Parathyroid adenoma (tissue), 2 donors: ENCODE data around the gene FCGBP.
"Not testable (repeated sequence)": the region's sequence is repeated elsewhere in the genome, so short reads cannot be mapped to it uniquely, and the experiment has no call there.

Experiments used
- H2AFZ ChIP-seq: fragments of 300-600 bp; sonication (generic); one replicate; pipeline ENCODE4 v1.7.0; 2017; ENCODE audit warnings: antibody characterized with exemption, mild to moderate bottlenecking
- H3K27ac ChIP-seq: fragments of 300-600 bp; sonication (generic); one replicate; pipeline ENCODE4 v1.7.0; 2017
- H3K27me3 ChIP-seq: fragments of 300-600 bp; sonication (generic); one replicate; pipeline ENCODE4 v1.7.0; 2017; ENCODE audit warnings: low read length; ENCODE audit not compliant: control insufficient read depth, insufficient read depth
- H3K36me3 ChIP-seq: fragments of 300-600 bp; sonication (generic); one replicate; pipeline ENCODE4 v1.7.0; 2017; ENCODE audit warnings: low read length; ENCODE audit not compliant: control insufficient read depth, insufficient read depth
- H3K4me1 ChIP-seq: fragments of 300-600 bp; sonication (generic); one replicate; pipeline ENCODE4 v1.7.0; 2017; ENCODE audit warnings: control low read depth
- H3K4me2 ChIP-seq: fragments of 300-600 bp; sonication (generic); one replicate; pipeline ENCODE4 v1.7.0; 2017; ENCODE audit warnings: low read length
- H3K4me3 ChIP-seq: fragments of 300-600 bp; sonication (generic); one replicate; pipeline ENCODE4 v1.7.0; 2017; ENCODE audit warnings: low read depth, low read length
- H3K79me2 ChIP-seq: fragments of 300-600 bp; sonication (generic); one replicate; pipeline ENCODE4 v1.7.0; 2017; ENCODE audit warnings: control low read depth
- H3K9ac ChIP-seq: fragments of 300-600 bp; sonication (generic); one replicate; pipeline ENCODE4 v1.7.0; 2017; ENCODE audit warnings: mild to moderate bottlenecking
- H3K9me3 ChIP-seq: fragments of 300-600 bp; sonication (generic); one replicate; pipeline ENCODE4 v1.7.0; 2017; ENCODE audit warnings: low read length; ENCODE audit not compliant: control insufficient read depth
- CTCF ChIP-seq: fragments of 300-600 bp; sonication (generic); IDR thresholded peaks from one replicate; pipeline ENCODE4 v1.7.0; 2017; ENCODE audit warnings: antibody characterized with exemption, mild to moderate bottlenecking
- donor health status: primary hyperparathyroidism.

Gene FCGBP

DNA sequence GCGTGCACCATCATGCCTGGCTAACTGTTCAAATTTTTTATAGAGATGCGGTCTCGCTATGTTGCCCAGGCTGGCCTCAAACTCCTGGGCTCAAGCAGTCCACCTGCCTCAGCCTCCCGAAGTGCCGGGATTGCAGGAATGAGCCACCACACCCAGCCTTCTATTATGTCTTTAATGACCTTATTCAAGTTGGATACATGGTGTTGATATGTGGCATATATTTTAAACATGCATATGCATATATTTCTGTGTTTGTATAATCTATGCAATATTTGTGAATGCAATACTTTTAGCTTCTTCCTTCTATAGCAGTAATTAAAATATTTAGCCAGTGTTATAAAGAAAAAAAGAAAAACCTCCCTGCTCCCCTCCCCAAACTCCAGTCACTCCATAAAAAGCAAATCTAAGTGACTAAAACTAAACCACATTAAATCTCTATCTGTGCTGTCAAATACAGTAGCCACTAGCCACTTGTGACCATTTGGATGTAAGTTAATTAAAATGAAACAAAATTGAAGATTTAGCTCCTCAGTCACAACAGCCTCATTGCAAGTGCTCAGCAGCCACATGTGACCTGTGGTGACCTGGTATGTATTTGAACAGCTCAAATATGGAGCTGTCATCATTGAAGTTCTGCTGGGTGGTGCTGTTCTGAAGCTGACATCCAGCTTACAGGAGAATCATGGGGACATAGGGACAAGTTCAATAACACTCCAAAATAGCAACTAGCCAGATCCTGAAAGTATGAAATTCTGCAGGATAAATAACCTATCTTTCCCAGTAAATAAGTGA is 27.4 kb downstream of the FCGBP start:
- Histone ChIP-seq H3K36me3 (no peaks in the 10 kb centered on the region), H3K4me3 (no peak overlapping the region), H3K4me1 (no peaks in the 10 kb centered on the region), H3K27me3 (no peaks in the 10 kb centered on the region), H3K27ac (no peak overlapping the region), H3K9me3 (no peaks in the 10 kb centered on the region), H2AFZ (no peak overlapping the region), H3K4me2 (no peak overlapping the region), H3K9ac (no peak overlapping the region), H3K79me2 (no peaks in the 10 kb centered on the region)
- TF ChIP-seq CTCF, result no peak

DNA sequence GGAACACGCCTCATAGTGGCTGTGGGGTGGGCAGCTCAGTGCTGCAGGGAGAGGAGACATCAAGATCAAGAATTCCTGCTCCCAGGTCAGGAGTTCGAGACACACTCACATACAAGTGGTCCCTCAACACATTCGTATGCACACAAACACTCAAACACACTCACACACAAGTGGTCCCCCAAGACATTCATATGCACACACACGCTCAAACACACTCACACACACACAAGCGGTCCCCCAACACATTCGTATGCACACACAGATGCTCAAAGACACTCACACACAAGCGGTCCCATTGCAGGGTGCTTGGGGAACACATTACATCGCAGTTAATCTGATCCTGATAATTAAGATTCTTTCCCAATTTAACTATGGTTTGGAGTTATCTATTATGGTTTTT is 28.2 kb downstream of the FCGBP start:
- H3K4me3 ChIP-seq, result no peak overlapping the region
- no peak overlapping the region for H3K27ac ChIP-seq
- H3K9ac ChIP-seq, result no peak overlapping the region
- no peaks in the 10 kb centered on the region for H3K36me3 ChIP-seq
- no peaks in the 10 kb centered on the region for H3K9me3 ChIP-seq
- H3K27me3 ChIP-seq, result no peaks in the 10 kb centered on the region
- H3K4me2 ChIP-seq, result no peak overlapping the region
- H3K79me2 ChIP-seq, result no peaks in the 10 kb centered on the region
- no peak for TF ChIP-seq CTCF
- H2AFZ ChIP-seq, result no peak overlapping the region
- H3K4me1 ChIP-seq, result no peaks in the 10 kb centered on the region

DNA sequence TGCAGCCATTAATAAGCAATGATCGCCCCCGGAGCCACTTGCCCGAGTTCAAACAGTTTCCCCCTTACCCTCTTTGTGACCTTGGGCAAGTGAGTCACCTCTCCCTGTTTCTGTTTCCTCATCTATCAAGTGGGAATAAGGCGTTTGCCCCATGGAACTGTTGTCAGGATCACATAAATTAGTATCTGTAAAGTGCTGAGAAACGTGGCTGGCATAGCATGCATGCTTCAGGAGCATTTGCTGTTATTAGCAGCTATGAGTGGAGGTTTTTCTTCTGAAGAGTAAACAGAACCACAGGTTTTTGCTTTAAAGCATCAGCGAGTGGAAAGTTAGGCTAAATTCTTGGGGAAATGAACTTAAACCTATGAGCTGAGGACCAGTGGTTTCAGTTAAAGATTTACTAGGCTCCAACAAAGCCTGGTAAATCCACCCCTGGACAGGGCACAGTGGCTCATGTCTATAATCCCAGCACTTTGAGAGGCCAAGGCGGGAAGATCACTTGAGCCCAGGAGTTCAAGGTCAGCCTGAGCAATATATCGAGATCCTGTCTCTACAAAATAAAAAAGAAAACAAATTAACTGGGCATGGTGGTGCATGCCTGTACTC is 30.8 kb downstream of the FCGBP start:
- not testable (repeated sequence) for H3K27me3 ChIP-seq, H3K79me2 ChIP-seq, H3K4me2 ChIP-seq, H3K27ac ChIP-seq, H3K9me3 ChIP-seq, H2AFZ ChIP-seq, H3K36me3 ChIP-seq, H3K4me3 ChIP-seq, H3K9ac ChIP-seq, H3K4me1 ChIP-seq

DNA sequence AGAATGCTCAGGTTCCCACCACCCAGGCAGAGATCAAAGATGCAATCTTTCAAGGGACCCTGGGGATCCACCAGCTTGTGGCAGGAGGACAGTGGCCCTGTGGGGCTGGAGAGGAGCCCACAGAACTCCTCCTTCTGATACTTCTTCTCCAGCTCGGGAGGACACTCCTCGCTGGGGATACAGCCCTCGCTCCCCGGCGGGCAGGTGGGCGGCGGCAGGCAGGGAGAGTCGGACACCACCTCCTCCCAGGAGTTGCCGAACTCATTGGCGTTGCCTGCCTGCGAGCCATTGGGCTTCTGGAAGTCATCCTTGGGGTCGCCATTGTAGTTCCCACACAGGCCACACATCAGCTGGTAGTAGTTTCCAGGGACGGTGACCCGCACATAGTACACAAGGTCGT is 32.1 kb downstream of the FCGBP start:
- H3K9me3 ChIP-seq, H3K36me3 ChIP-seq, H3K27ac ChIP-seq, H3K27me3 ChIP-seq, H3K9ac ChIP-seq, H3K4me1 ChIP-seq, H3K79me2 ChIP-seq, H3K4me3 ChIP-seq, H2AFZ ChIP-seq, H3K4me2 ChIP-seq: not testable (repeated sequence)

GRCh38 chr19:39901681-39902080 is 32.8 kb downstream of the FCGBP start:
- not testable (repeated sequence) for H3K4me1 ChIP-seq, H2AFZ ChIP-seq, H3K4me2 ChIP-seq, H3K79me2 ChIP-seq, H3K36me3 ChIP-seq, H3K27me3 ChIP-seq, H3K9ac ChIP-seq, H3K9me3 ChIP-seq, H3K4me3 ChIP-seq, H3K27ac ChIP-seq

GRCh38 chr19:39898858-39899257 is 35.6 kb downstream of the FCGBP start:
- H3K4me3 ChIP-seq, H3K79me2 ChIP-seq, H3K27me3 ChIP-seq, H3K9me3 ChIP-seq, H3K36me3 ChIP-seq, H3K27ac ChIP-seq, H3K9ac ChIP-seq, H3K4me2 ChIP-seq, H2AFZ ChIP-seq, H3K4me1 ChIP-seq: not testable (repeated sequence)

DNA sequence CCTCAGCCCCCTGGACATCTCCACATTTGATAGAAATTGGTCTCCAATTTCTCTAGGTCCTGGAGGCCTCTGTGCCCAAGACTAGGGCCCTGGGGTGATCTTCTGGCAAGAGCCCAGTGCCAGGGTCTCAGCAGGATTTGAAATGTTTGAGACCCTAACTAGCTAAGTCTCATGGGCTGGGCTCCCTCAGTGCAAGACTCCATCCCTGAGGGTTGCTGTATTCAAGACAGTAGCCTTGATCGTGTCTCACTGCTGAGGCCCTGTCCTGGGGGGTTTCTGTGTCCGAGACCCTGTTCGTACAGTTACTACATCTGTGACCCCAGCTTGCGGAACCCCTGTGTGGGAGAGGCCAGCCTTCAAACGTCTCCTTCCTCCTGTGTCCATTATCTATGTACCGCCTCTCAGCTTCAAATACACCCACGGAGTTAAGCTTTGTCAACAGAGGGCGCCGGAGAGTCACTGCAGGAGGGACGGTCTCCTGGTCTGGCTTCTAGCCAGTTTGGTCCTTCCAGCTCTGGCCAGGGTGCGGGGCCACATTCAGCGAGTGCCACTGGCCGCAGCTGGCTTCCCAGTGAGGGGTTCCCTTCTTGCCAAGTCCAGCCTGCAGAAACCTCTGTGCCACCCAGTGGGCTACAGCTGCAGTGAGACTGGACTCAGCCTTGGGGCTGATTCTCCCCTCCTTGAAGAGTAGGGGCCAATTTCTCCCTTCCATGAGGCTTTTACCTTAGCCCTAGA is 36.8 kb downstream of the FCGBP start:
- H3K4me1 ChIP-seq, H3K27me3 ChIP-seq, H2AFZ ChIP-seq, H3K4me2 ChIP-seq, H3K27ac ChIP-seq, H3K4me3 ChIP-seq, H3K9ac ChIP-seq, H3K36me3 ChIP-seq, H3K79me2 ChIP-seq, H3K9me3 ChIP-seq: not testable (repeated sequence)

DNA sequence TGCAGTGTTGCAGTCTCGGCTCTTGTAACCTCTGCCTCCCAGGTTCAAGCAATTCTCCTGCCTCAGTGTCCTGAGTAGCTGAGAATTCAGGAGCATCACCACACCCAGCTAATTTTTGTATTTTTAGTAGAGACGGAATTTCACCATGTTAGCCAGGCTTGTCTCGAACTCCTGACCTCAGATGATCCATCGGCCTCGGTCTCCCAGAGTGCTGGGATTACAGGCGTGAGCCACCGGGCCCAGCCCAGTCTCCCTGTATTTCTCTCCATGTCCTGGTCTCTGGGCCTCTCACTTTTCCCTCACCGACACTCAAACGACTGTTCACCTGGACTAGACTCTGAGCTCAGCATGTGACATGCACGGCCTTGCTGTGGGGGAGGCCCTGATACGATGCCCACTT is 39.3 kb downstream of the FCGBP start:
- H3K4me3 ChIP-seq, result not testable (repeated sequence)

GRCh38 chr19:39894236-39894606 is 40.2 kb downstream of the FCGBP start:
- H3K27ac ChIP-seq, H3K4me3 ChIP-seq, H3K36me3 ChIP-seq, H3K4me2 ChIP-seq, H3K9me3 ChIP-seq, H3K79me2 ChIP-seq, H3K9ac ChIP-seq, H2AFZ ChIP-seq, H3K4me1 ChIP-seq, H3K27me3 ChIP-seq: not testable (repeated sequence)

More for the DNA sequence above, 39.3 kb downstream of the FCGBP start:
- not testable (repeated sequence) for H2AFZ ChIP-seq, H3K4me1 ChIP-seq, H3K9ac ChIP-seq, H3K27me3 ChIP-seq, H3K9me3 ChIP-seq, H3K27ac ChIP-seq, H3K36me3 ChIP-seq, H3K4me2 ChIP-seq, H3K79me2 ChIP-seq
